H7 (cell line): Measurements from ENCODE around the gene CRYZL1. TPM values are rescaled to one million over a fixed set of nuclear protein-coding genes. Genes with fewer than 3 reads are reported as not detected.
"Not testable (repeated sequence)": the region's sequence is repeated elsewhere in the genome, so short reads cannot be mapped to it uniquely, and the experiment has no call there.

ENCODE experiments used
- DNase-seq: peaks from one replicate; pipeline ENCODE4 v3.0.0; 2012
- H3K27me3 ChIP-seq: 2 replicates; pipeline ENCODE4 v1.6.0; 2011; ENCODE audit warnings: mild to moderate bottlenecking, low read length; ENCODE audit not compliant: control insufficient read depth, insufficient read depth
- H3K36me3 ChIP-seq: replicated peaks from 2 replicates; pipeline ENCODE4 v1.5.1; 2011; ENCODE audit warnings: low read length; ENCODE audit not compliant: control insufficient read depth, insufficient read depth
- H3K4me3 ChIP-seq: 2 replicates; pipeline ENCODE4 v1.5.1; 2011; ENCODE audit warnings: low read depth, mild to moderate bottlenecking, control low read depth, low read length, moderate library complexity; ENCODE audit not compliant: insufficient read depth
- total RNA-seq: library from RNA; depleted of rRNA; stranded (reverse); fragments of >200 nt; shearing (Covaris generic); gene quantifications from 2 replicates; pipeline ENCODE4 v1.2.3, GENCODE V29; 2014; rRNA removed

CRYZL1 gene
- 8.3 and 20.0 TPM in 2 replicates for total RNA-seq

- H3K27me3 ChIP-seq, result no peaks in the 10 kb centered on the region
- peak; percentile 95 for DNase-seq
- H3K4me3 ChIP-seq, result peak within 1 kb of the TSS; percentile 83
- no peaks in the 10 kb centered on the region for H3K36me3 ChIP-seq
Measured at GRCh38 chr21:33641352-33642026, at the start of gene CRYZL1. CRYZL1 (minus strand) TSS chr21:33641741; CDS start chr21:33631551, 10,190 bp downstream.

GRCh38 chr21:33690874-33691273 lies 49.3 kb upstream of the CRYZL1 start:
- no peaks in the 10 kb centered on the region for H3K36me3 ChIP-seq
- H3K27me3 ChIP-seq, result 0 out of 2 replicates have a peak, but pooled peaks cover 2% of the 10 kb centered on the region
- no peak for DNase-seq
- H3K4me3 ChIP-seq, result no peak overlapping the region

GRCh38 chr21:33688353-33688752 lies 46.8 kb upstream of the CRYZL1 start:
- Histone ChIP-seq H3K27me3 (0 out of 2 replicates have a peak, but pooled peaks cover 2% of the 10 kb centered on the region), H3K4me3 (no peak overlapping the region), H3K36me3 (no peaks in the 10 kb centered on the region)
- DNase-seq, result no peak

GRCh38 chr21:33687634-33688033 lies 46.1 kb upstream of the CRYZL1 start:
- Histone ChIP-seq H3K4me3 (no peak overlapping the region), H3K27me3 (0 out of 2 replicates have a peak, but pooled peaks cover 2% of the 10 kb centered on the region), H3K36me3 (no peaks in the 10 kb centered on the region)
- no peak for DNase-seq

- Histone ChIP-seq H3K27me3 (0 out of 2 replicates have a peak, but pooled peaks cover 1% of the 10 kb centered on the region), H3K36me3 (no peaks in the 10 kb centered on the region), H3K4me3 (no peak overlapping the region)
- DNase-seq, result no peak
Measured at GRCh38 chr21:33686386-33686785, 44.8 kb upstream of the CRYZL1 start.

- Histone ChIP-seq H3K4me3 (no peak overlapping the region), H3K27me3 (no peaks in the 10 kb centered on the region), H3K36me3 (no peaks in the 10 kb centered on the region)
- DNase-seq, result no peak
Measured at GRCh38 chr21:33685613-33686197, 44.2 kb upstream of the CRYZL1 start.

GRCh38 chr21:33684923-33685560 lies 43.5 kb upstream of the CRYZL1 start:
- no peak for DNase-seq
- H3K4me3 ChIP-seq, result no peak overlapping the region

GRCh38 chr21:33684068-33684467 lies 42.5 kb upstream of the CRYZL1 start:
- DNase-seq, result no peak
- H3K27me3 ChIP-seq, result no peaks in the 10 kb centered on the region
- no peaks in the 10 kb centered on the region for H3K36me3 ChIP-seq
- H3K4me3 ChIP-seq, result no peak overlapping the region

More at GRCh38 chr21:33684923-33685560, 43.5 kb upstream of the CRYZL1 start:
- Histone ChIP-seq H3K36me3 (no peaks in the 10 kb centered on the region), H3K27me3 (no peaks in the 10 kb centered on the region)

GRCh38 chr21:33682992-33683627 lies 41.6 kb upstream of the CRYZL1 start:
- DNase-seq, result no peak
- H3K36me3 ChIP-seq, result no peaks in the 10 kb centered on the region
- no peaks in the 10 kb centered on the region for H3K27me3 ChIP-seq
- no peak overlapping the region for H3K4me3 ChIP-seq

- H3K27me3 ChIP-seq, result no peaks in the 10 kb centered on the region
Measured at GRCh38 chr21:33680870-33681269, 39.3 kb upstream of the CRYZL1 start.

GRCh38 chr21:33677450-33677849 lies 35.9 kb upstream of the CRYZL1 start:
- no peak for DNase-seq
- H3K4me3 ChIP-seq, result no peak overlapping the region
- no peaks in the 10 kb centered on the region for H3K27me3 ChIP-seq
- no peaks in the 10 kb centered on the region for H3K36me3 ChIP-seq

More at GRCh38 chr21:33680870-33681269, 39.3 kb upstream of the CRYZL1 start:
- no peak for DNase-seq
- Histone ChIP-seq H3K36me3 (no peaks in the 10 kb centered on the region), H3K4me3 (no peak overlapping the region)

- not testable (repeated sequence) for H3K27me3 ChIP-seq, DNase-seq, H3K36me3 ChIP-seq, H3K4me3 ChIP-seq
Measured at GRCh38 chr21:33676666-33677065, 35.1 kb upstream of the CRYZL1 start.

GRCh38 chr21:33674226-33674625 lies 32.7 kb upstream of the CRYZL1 start:
- Histone ChIP-seq H3K36me3 (no peaks in the 10 kb centered on the region), H3K4me3 (no peak overlapping the region), H3K27me3 (no peaks in the 10 kb centered on the region)
- DNase-seq, result no peak

- no peaks in the 10 kb centered on the region for H3K36me3 ChIP-seq
- no peaks in the 10 kb centered on the region for H3K27me3 ChIP-seq
- DNase-seq, result no peak
- no peak overlapping the region for H3K4me3 ChIP-seq
Measured at GRCh38 chr21:33673473-33673872, 31.9 kb upstream of the CRYZL1 start.
